ENCODE results near the gene GSTP1. TPM values are rescaled to one million over a fixed set of nuclear protein-coding genes. Genes with fewer than 3 reads are reported as not detected.

GSTP1 gene
- total and polyA plus RNA-seq, 9 of the 15 experiments (the other 6 are each of a cell fraction or from before 2014, with no cell fraction given): 592 to 2,150 (median 1,204) TPM

GRCh38 chr11:67572747-67573419 is 10.7 kb upstream of the GSTP1 start (continued):
- TF ChIP-seq PTBP1 (IDR thresholded peaks at IDR 0.05; ENCODE audit: low read depth, low read length): no peak
- peak; percentile 60; the same call in 1 of the 2 replicates for TF ChIP-seq JUNB (CRISPR knock-in tag; conservative IDR thresholded peaks at IDR 0.05)
- no peak for TF ChIP-seq RBM25 (IDR thresholded peaks at IDR 0.05; ENCODE audit: low read depth, low read length, severe bottlenecking)
- no peak for TF ChIP-seq ZNF263 (CRISPR knock-in tag; IDR thresholded peaks at IDR 0.05; ENCODE audit: borderline replicate concordance)
- TF ChIP-seq ELF1 (tag; IDR thresholded peaks at IDR 0.05): no peak
- peak in 2 of 3 experiments; percentile 7 to 20 for TF ChIP-seq YY1 (IDR thresholded peaks at IDR 0.05; ENCODE audit: borderline replicate concordance in 1 of 3, control insufficient read depth in 1 of 3, extremely low read depth in 1 of 3, insufficient read depth in 3 of 3, insufficient read length in 1 of 3, insufficient replicate concordance in 2 of 3, low read depth in 1 of 3, low read length in 2 of 3)
- TF ChIP-seq NCOA2 (IDR thresholded peaks at IDR 0.05; ENCODE audit: partially characterized antibody in 2 of 2): no peak
- no peak for TF ChIP-seq RHOXF2B (CRISPR knock-in tag; conservative IDR thresholded peaks at IDR 0.05)
- TF ChIP-seq CBFA2T3 (IDR thresholded peaks at IDR 0.05): peak; percentile 78
- peak in 1 of 2 experiments; percentile 30; a peak in 1 of 4 replicates for TF ChIP-seq MAZ (CRISPR knock-in tag; conservative IDR thresholded peaks at IDR 0.05 in 1 of 2, IDR thresholded peaks at IDR 0.05 in 1 of 2)
- peak; percentile 60 for TF ChIP-seq TFAP4 (CRISPR knock-in tag; IDR thresholded peaks at IDR 0.05; ENCODE audit: borderline replicate concordance)
- TF ChIP-seq SAP30 (IDR thresholded peaks at IDR 0.05; ENCODE audit: borderline replicate concordance, insufficient read depth, low read depth, low read length, poor library complexity, severe bottlenecking): no peak
- no peak for TF ChIP-seq BMI1 (IDR thresholded peaks at IDR 0.05; ENCODE audit: low read length)
- no peak for TF ChIP-seq EZH2 (IDR thresholded peaks at IDR 0.05; ENCODE audit: borderline replicate concordance, low read depth, low read length)
- no peak for TF ChIP-seq POLR2AphosphoS2 (IDR thresholded peaks at IDR 0.05; ENCODE audit: low read length)
- no peak for TF ChIP-seq HMBOX1 (IDR thresholded peaks at IDR 0.05)
- TF ChIP-seq JUND (IDR thresholded peaks at IDR 0.05; ENCODE audit: borderline replicate concordance, low read depth, low read length): peak; percentile 89
- peak; percentile 81; the same call in 2 of the 3 replicates for TF ChIP-seq JUND (tag; IDR thresholded peaks at IDR 0.05; ENCODE audit: borderline replicate concordance, low read depth, low read length)
- no peak for TF ChIP-seq CBX8 (IDR thresholded peaks at IDR 0.05; ENCODE audit: borderline replicate concordance, extremely low read depth, low read depth, low read length, poor library complexity, severe bottlenecking)
- TF ChIP-seq USF2 (CRISPR knock-in tag; IDR thresholded peaks at IDR 0.05): peak; percentile 41; the same call in 1 of the 2 replicates
- no peak for TF ChIP-seq GTF2A2 (tag; IDR thresholded peaks at IDR 0.05)
- no peak for TF ChIP-seq NUFIP1 (IDR thresholded peaks at IDR 0.05; ENCODE audit: partially characterized antibody)
- peak; percentile 87 for TF ChIP-seq DPF2 (IDR thresholded peaks at IDR 0.05)
- TF ChIP-seq STAG1 (CRISPR knock-in tag; IDR thresholded peaks at IDR 0.05; ENCODE audit: borderline replicate concordance): peak; percentile 51; the same call in 1 of the 2 replicates
- no peak for TF ChIP-seq DLX4 (CRISPR knock-in tag; IDR thresholded peaks at IDR 0.05)
